GM21360 (cell line): ENCODE data around the gene MAGED4B.
"Not testable (repeated sequence)": the region's sequence is repeated elsewhere in the genome, so short reads cannot be mapped to it uniquely, and the experiment has no call there.

Experiments
- ATAC-seq: cut with Tn5 transposase; IDR thresholded peaks from one replicate; pipeline ENCODE4 v1.9.1; 2021; ENCODE audit warnings: mild to moderate bottlenecking, moderate library complexity; ENCODE audit not compliant: unreplicated experiment

The MAGED4B gene, protein sequence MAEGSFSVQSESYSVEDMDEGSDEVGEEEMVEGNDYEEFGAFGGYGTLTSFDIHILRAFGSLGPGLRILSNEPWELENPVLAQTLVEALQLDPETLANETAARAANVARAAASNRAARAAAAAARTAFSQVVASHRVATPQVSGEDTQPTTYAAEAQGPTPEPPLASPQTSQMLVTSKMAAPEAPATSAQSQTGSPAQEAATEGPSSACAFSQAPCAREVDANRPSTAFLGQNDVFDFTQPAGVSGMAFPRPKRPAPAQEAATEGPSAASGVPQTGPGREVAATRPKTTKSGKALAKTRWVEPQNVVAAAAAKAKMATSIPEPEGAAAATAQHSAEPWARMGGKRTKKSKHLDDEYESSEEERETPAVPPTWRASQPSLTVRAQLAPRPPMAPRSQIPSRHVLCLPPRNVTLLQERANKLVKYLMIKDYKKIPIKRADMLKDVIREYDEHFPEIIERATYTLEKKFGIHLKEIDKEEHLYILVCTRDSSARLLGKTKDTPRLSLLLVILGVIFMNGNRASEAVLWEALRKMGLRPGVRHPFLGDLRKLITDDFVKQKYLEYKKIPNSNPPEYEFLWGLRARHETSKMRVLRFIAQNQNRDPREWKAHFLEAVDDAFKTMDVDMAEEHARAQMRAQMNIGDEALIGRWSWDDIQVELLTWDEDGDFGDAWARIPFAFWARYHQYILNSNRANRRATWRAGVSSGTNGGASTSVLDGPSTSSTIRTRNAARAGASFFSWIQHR

DNA sequence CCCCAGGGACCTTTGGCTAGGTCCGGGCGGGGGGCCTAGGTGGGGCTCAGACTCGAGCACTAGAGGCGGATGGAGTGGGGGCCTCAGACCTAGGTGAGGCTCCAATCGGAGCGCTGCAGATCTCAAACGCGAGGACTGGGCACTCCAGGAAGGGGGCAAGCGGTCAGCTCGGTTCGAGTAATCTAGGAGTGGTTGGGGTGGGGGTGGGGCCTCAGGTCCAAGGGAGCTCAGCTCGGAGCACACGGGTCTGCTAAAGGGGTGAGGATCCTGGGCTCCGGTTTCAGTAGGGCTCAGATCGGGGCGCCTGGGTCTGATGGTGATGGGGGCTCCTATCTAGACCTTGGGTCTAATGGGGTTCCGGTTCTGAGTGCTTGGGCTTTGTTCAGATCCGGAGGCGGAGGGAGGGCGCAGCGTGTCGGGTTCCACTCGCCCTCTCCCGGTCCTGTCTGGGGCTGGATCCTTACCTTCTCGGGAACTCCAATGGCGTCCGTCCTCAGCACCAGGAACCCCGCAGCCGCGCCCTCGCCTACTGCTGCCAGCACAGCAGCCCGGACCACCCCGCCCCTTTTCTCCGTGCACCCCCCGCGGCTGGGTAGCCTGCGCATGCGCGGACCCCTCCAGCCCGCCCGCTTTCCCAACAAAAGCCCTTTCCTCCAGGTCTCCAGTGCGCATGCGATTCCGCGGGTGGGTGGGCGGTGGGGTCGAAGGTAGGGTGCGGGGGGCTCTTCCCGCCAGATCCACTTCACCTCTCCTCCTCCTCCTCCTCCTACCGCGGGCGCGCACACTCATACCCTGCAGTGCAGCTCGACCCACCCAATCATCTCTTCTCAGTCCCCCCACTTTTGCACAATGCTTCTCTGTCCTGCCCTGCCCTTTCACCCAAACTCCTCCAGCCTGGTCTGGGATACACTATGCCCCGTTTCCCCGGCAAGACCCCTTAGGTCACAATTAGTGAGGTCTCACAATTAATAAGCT is at the start of gene MAGED4B:
TSS of gene MAGED4B (minus strand) at position 518 of the 975 bp plus-strand sequence. CDS start 1,011 bp downstream, outside the sequence.
- ATAC-seq = not testable (repeated sequence)

DNA sequence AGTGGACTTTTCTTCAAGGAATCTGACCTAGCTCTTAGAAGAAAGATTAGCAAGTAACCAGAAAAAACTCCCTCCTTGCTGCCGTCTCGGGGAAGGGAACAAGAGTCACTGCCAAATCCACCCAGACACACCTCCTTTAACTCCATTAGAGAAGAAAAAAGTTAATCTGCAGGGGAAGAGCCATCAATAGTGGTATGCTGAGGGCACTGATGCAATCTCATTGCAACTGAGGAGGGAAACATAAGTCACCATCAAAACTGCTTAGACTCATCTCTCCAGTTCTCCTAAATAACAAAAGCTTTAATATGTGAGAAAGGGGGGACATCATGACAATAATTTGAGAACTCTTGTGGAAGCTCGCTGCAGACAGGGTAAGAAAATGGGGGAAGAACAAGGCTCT is 49.3 kb upstream of the MAGED4B start:
- no peak for ATAC-seq

DNA sequence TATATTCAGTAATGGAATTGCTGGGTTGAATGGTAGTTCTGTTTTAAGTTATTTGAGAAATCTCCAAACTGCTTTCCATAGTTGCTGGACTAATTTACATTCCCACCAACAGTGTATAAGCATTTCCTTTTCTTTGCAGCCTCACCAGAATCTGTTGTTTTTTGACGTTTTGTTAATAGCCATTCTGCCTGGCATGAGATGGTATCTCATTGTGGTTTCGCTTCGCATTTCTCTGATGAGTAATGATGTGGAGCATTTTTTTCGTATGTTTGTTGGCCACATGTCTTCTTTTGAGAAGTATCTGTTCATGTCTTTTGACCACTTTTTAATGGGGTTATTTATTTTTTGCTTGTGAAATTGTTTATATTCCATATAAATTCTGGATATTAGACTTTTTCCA is 13.6 kb upstream of the MAGED4B start:
- ATAC-seq = no peak

DNA sequence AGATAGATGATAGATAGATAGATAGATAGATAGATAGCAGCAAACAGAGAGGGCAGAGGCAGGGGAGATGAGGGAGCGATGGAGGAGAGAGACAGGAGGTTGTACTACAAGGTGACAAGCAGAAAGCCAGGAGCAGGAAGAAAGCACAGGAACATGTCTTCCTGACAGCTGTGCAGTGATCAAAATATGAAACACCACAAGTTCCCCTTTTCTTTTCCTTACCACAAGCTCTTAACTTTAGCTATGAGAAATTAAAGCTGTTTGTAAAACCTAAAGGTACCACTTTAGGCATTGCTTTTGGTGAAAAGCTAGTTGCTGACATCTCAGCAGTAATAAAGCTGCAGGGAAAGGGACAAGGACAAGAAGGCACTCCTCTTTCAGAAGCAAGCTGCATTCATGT is 9.1 kb upstream of the MAGED4B start:
- no peak for ATAC-seq

DNA sequence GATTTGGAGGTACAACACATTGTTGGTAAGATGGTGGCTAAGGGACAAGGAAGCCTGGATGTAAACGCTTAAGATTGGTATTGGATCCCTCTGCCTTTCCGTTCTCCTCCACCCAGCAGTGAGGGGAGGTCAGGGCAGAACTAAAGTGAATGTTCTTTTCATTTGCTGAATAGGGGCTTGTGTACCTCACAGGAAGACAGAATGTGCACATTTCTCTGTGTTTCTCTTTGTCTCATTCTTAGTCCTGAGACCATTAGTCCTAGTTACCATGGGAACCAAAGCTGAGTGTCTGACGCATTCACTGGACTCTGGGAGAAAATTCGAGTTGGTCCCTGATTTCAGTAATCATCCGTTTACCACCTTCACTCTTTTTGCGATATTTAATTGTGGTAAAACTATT is 26.7 kb downstream of the MAGED4B start:
- not testable (repeated sequence) for ATAC-seq

DNA sequence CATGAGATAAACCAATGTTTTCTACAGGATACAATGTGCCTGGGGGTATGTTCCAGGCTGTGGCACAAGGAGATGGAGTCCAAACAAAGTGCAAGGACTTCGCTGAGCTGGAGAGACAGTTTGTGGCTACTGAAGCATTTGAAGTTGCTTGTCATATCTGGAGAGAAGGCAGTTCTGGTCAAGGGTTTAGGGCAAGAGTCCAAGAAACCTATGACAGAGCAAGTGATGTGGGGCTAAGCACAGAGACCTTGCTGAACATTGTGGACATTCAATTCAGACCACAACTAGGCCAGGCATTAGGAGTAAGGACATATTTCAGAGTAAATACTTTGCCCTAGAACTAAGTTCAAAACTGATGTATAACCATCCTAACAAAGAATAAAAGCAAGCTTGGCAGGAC is 34.8 kb downstream of the MAGED4B start:
- no peak for ATAC-seq

DNA sequence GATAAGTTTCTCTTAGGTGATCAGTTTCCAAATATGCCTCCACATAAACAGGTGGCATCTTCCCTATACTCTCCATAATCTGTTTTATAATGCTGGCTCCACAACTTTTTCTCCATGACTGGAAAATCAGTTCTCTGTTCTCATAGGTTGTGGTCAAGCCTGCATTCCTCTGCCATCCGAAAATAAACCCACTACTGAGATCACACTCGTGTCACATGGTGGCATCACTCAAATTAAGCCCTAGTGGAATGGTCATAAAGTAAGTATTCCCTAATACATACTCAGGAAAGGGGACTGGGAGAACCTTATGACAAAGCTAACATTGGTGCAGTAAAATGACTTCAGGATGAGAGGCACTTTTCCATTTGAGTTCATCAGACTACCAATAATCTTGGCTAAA is 37.6 kb downstream of the MAGED4B start:
- no peak for ATAC-seq

DNA sequence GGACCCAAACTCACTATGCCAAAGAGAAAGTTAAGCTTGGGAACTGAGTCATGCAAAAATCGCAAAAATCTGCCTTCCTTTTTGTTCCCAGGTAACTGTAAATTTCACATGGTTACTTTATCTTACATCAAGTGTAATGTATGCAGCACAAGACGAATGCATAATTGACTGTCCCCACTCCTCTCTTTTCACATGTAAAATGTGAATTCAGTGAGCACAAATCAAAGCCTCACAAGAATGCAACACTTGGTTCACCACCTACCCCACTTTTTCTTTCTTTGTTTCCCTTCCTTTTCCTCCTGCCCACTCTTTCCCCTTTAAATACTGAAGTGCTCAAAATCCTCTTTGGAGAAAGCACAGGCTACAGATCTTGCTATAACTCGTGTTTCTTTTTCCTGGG is 53.2 kb downstream of the MAGED4B start:
- no peak for ATAC-seq
